Stimulated activated CD8-positive, alpha-beta memory T cell treated with anti-CD3 and anti-CD28 coated beads, Interleukin-7, amount 100 ng/mL, for 1 hour (primary cell): ENCODE data around the gene POM121L12.

Experiments used
- DNase-seq, 2 donors: peaks; one replicate each; pipeline ENCODE4 v3.0.0-alpha.2; 2020; ENCODE audit warnings: low read depth in 2 of 2

Gene POM121L12

DNA sequence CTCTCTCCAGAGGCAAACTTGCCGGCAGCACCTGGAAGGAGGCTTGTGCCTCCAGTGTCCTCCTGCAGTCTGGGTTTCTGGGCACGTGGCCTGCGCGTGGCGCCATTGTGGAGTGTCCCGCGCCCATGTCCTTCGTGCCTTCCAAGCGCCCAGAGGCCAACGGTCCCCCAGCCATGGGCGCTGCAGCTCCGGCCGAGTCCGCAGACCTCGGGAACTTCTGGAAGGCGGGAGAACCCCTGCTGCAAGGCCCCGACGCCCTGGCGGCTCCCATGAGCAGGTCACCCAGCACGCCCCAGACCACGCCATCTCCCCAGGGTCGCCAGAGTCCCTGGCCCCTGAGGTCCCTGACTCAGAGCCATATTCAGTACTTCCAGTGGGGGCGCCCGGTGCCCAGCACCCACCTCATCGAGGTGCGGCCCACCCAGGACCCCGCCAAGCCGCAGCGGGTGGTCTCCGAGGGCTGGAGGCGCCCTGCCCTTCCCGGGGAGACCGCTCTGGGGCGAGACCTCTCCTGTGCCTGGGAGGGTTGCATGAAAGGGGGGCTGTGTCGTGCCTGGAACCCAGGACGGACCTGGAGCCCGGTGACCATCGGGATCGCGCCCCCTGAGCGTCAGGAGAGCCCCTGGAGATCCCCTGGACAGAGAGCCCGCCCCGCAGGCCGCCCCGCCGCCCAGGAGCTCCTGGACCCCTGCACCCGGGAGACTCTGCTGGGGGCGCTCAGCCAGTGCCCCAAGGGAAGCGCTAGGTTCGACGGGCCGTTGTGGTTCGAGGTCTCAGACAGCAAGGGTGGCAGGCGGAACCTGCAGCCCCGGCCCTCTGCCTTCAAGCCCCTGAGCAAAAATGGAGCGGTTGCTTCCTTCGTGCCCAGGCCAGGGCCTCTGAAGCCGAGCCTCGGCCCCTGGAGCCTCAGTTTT is at the start of gene POM121L12:
Gene POM121L12 (plus strand): TSS at position 135 of the 914 bp plus-strand sequence. CDS start 39 bp downstream, at position 174.
- DNase-seq, result no peak

DNA sequence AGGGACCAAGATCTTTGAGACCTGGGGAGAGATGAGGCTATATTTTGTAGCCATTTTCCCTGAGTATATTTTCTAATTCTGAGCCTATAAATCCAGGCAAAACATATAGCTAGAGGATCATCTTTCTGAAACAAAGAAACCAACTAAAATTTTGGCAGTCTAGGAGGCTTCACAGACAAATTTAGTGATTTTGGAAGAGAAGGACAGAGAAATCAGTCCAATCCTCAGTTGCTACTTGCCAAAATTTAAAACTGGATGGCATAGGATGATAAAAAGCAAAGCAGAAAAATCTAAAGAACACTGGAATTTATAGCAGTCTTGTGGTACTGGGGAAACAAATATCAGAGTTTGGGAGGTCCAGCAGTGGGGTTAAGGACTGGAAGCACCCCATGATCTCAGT is 43.4 kb upstream of the POM121L12 start:
- DNase-seq, result no peak

DNA sequence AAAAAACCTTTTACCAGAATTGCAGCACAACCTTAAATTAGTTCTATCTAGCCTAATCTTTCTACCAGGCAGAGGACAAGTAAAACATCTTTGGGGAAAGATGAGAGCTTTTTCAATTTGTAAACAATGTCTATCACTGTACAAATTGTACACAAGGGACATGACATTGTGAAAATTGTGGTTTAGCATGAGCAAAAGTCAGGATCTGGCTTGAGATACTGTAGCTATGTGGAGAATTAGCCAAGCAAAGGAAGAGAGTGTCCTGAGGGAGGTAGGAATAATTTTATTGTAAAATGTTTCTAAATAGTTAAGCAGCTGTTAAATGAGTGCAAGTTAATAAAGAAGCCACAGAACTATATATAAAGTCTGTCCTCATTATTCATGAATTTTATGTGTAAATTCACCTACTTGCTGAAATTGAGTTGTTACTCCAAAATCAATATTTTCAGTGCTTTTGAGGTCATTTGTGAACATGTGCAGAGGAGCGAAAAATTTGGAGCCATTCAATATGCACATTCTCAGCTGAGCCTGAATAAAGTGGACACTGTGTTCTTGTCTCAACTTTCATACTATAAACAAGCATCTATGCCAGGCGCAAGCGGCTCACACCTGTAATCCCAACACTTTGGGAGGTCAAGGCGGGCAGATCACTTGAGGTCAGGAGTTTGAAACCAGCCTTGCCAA is 42.8 kb upstream of the POM121L12 start:
- no peak for DNase-seq

DNA sequence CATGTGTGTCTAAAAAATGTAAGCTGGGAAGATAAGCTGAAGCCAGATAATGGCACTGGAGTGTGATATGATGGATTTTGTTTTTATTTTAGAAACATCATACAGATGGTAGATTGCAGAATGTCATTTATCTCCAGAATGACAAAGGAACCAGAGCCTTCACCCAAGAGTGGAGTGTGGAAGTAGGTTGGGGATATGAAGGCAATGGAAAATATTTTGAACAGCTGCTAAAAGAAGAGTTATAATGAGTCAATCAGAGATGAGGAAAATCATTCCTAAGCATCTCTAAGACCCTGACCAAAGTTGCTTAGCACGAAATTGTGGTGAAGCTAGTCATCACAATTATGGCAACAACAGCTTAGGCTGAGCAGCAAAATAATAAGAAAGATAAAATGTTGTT is 39.8 kb upstream of the POM121L12 start:
- no peak for DNase-seq

DNA sequence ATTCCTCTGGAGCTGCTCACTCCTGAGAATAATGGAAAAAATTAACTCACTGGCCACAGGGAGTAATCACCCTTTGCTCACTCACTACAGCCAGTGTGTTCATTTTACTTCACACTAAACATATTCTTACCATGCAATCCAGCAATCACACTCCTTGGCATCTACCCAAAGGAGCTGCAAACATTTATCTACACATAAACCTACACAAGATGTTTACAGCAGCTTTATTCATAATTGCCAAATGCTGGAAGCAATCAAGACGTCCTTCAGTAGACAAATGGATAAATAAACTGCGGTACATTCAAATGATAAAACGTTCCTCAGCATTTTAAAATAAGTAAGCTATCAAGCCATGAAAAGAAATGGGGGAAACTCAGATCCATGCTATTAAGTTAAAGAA is 34.2 kb upstream of the POM121L12 start:
- no peak for DNase-seq

DNA sequence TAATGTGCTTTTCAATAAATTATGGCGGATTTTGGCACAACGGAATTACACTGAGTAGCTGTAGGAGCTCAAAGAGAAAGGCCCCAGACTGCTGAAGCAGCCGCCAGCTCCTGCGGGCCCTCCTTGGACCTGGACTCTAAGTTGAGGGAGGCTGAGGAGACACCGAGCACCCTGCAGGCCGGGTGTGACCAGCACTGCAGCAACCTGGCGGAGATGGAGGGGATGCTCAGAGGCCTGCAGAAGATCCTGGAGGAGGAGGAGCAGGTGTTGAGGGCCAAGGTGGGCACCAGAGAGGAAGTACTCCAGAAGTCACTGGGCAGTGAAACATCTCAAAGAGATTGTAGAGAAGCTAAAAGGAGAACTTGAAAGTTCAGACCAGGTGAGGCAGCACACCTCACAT is 33.0 kb upstream of the POM121L12 start:
- no peak for DNase-seq

DNA sequence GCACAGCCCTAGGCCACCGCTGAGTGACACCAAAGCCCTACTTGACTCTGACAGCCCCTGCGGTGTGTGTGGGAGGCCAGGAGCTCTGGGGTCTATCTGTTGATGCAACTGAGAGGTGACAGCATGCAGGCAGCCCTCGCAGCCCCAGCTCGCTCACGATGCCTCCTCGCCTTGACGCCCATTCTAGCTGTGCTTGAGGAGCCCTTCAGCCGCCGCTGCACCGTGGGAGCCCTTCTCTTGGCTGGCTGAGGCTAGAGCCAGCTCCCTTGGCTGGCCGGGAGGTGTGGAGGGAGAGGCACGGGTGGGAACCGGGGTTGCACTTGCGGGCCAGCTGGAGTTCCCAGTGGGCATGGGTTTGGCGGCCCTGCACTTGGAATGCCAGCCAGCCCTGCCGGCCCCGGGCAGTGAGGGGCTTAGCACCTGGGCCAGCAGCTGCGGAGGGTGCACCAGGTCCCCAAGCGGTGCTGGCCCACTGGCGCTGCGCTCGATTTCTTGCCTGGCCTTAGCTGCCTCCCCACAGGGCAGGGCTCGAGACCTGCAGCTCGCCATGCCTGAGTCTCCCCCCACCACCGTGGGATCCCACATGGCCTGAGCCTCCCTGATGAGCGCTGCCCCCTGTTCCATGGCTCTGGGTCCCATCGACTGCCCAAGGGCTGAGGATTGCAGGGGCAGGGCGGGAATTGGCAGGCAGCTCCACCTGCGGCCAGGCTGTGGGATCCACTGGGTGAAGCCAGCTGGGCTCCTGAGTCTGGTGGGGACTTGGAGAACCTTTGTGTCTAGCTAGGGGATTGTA is 31.6 kb upstream of the POM121L12 start:
- DNase-seq, result no peak

DNA sequence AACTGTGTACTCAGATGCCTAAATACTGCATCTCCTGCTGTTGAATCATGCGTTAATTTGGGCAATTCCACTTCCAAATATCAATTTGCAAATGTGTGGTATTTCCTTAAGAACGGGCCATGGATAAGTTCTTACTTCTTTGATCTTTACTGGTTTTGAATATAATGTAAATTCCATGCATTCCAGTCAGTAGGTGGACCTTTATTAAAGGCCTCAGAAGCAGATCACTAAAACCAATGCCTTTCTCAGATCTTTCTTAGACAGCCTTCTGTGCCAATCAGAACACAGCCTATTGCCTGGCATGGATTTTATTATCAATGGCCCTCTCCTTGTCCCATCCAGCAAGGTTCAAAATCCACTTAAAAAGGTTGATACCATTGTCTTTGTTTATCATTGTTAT is 21.5 kb upstream of the POM121L12 start:
- no peak for DNase-seq

DNA sequence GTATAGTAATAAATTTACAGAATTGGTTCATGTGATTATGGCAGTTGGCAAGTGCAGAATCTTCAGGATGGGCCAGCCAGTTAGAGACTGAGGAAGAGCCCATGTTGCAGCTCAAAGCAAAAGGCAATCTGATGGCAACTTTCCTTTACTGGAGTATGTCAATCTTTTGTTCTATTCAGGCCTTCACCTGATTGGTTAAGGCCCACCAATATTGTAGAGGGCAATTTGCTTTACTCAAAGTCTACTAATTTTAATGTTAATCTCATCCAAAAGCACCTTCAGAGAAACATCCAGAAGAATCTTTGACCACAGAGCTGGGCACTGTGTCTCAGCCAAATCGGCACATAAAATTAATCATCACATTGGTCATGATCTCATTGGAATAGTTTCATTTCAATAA is 20.0 kb upstream of the POM121L12 start:
- DNase-seq, result no peak

DNA sequence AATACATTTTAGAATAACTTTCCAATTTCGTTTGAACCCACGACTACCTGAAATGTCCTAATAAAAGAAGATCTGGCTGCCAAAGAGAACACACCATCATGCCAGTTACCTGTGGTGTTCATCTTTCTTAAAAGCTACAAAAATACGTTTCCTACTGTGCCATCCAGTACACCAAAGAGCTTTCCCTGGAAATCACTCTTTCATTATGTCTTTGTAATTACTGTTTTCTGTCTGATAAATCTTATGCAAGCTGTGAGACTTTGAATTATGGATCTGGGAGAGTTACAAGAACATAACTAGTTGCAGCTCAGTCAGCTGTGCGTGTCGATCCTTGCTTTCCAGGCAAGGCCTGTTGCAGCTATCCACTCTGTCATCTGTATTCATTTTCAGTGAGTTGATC is 12.5 kb upstream of the POM121L12 start:
- no peak for DNase-seq

DNA sequence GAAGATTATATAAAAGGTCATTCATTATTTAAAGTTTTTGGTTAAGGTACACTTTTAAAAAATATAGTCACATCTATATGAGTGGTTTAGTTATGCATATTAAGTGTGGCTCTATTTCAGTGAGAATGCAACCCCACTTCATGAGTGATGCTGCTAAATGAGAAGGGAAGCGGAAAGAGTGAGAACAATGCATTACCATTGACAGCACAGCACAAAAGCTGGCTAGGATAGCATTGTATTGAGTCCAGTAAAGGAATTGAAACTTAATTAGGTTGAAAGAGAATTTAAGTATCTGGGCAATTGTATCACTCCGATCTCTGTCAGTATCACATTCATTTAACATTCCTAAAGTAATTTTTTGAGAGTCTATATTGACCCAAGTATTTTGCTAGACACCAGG is 13.2 kb downstream of the POM121L12 start:
- DNase-seq, result no peak

DNA sequence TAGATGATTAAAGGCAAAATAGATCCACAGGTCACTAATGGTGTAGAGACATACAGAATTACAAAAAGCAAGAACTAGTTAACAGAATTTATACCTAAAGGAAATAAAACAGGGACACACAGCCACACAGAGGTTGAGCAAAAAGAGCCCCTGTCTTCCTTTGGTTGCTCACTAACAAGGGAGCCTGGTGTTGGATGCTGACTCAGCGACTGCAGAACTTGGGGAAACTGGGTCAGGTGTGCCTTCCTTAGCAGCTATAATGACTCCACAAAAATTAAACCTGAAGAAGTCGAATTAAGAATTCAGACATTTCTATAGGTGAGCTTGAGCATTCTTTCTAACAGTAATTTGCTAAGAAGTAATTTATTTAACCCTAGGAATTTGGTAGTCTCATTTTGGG is 15.0 kb downstream of the POM121L12 start:
- no peak for DNase-seq

DNA sequence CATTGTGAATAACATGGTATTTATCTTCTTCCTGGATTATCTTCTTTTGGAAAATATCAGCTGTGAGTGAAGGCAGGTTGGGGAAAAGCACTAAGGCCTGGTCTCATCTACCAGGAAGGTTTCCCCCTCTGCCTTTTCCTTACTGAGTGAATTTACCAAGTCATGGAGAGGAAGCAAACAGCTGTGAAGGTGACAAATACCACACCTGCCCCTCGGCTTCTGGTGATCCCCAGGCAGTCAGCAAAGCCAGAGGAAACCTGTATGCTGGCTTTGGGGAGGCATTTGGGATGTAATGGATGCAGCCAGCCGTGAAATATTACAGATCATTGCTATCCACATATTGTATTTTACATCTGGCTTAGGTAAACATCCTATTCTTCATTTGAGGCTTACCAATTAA is 24.2 kb downstream of the POM121L12 start:
- DNase-seq, result no peak

DNA sequence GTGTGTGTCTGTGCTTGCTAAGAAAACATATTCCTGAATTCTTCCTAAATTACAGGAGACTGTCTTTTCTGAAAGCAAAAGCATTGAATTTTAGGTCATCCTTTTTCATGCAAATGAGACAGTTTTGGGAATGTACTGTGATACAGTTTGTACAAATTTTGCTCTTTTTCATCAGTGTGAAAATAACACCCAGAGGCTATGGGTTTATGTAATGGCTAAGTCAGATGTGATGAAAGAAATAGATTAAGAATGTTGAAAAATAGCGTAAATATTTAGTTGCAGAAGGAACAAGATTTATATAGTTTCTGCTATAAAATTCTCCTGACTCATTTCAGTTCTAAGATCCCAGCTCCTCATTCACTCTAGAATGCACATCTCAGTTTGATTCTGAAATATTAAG is 24.6 kb downstream of the POM121L12 start:
- DNase-seq, result no peak

DNA sequence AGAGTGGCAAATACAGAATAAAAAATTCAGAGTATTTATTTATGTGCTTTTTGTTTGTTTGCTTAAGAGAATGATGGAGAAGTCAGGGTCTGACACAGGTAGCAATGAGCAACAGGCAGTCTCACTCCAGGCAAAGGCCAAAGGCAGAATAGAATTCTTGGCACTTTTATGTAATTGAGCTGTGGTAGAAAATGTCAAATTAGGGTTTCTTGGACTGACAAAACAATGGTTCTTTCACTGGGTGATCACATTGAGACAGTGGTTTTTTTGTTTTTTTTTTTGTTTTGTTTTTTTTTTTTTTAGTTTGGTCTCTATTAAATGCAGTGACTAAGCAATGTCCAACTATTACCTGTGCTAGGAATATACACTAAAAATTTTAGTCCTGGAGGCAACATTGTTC is 27.4 kb downstream of the POM121L12 start:
- no peak for DNase-seq

DNA sequence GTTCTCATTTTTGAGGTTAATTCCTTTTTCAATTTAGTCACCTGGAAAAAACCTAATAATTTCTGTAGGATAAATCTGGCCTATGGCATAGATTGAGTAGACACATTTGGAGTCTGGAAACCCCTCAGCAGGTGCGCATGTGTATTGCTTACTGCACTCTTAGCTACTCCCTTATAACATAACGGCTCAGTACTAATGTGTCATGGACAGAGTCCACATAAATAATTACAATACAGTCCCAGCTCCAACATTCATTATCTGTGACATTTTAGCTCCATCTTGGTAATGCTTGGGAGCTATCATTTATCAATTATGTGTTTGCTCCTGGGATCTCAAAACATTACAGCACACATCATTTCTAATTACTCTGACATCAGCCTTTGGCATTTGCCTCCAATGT is 33.2 kb downstream of the POM121L12 start:
- DNase-seq, result no peak

DNA sequence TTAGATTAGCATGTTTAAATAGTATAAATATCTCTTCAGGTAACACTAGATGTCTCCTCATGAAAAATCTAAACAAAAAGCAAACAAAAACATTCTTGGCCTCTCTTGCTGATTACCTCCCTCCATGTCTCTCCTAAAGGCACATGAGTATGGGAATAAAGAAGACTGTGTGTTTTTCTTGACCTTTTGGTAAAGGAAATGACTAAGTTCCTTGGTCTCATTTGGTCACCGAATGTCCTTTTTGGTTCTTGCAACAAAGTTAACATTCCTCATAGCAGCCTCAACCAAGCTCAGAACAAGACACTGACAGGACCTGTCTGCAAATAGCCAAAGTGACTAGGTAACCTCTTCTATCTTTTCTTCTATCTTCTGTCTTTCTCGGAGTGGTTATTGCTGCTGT is 35.5 kb downstream of the POM121L12 start:
- no peak for DNase-seq
